ENCODE data around the gene GSG1L.

GSG1L gene

GRCh38 chr16:27860091-27860490 lies 203.4 kb downstream of the GSG1L start:
- no peak for DNase-seq

GRCh38 chr16:27859020-27859419 lies 204.5 kb downstream of the GSG1L start:
- DNase-seq, result no peak

GRCh38 chr16:27853651-27854050 lies 209.9 kb downstream of the GSG1L start:
- DNase-seq, result no peak

GRCh38 chr16:27853101-27853500 lies 210.4 kb downstream of the GSG1L start:
- no peak for DNase-seq

GRCh38 chr16:27852681-27853080 lies 210.8 kb downstream of the GSG1L start:
- no peak for DNase-seq

GRCh38 chr16:27852116-27852515 lies 211.4 kb downstream of the GSG1L start:
- DNase-seq, result no peak

GRCh38 chr16:27851586-27851985 lies 211.9 kb downstream of the GSG1L start:
- no peak for DNase-seq

GRCh38 chr16:27849621-27850020 lies 213.9 kb downstream of the GSG1L start:
- DNase-seq, result no peak

- no peak for DNase-seq
Measured at GRCh38 chr16:27847030-27847550, 216.4 kb downstream of the GSG1L start.

GRCh38 chr16:27844826-27845225 lies 218.7 kb downstream of the GSG1L start:
- no peak for DNase-seq

- DNase-seq, result no peak
Measured at GRCh38 chr16:27843800-27844199, 219.7 kb downstream of the GSG1L start.

GRCh38 chr16:27841911-27842310 lies 221.6 kb downstream of the GSG1L start:
- no peak for DNase-seq

- no peak for DNase-seq
Measured at GRCh38 chr16:27841061-27841801, 222.3 kb downstream of the GSG1L start.

GRCh38 chr16:27840311-27841060 lies 223.0 kb downstream of the GSG1L start:
- no peak for DNase-seq

GRCh38 chr16:27839419-27839818 lies 224.1 kb downstream of the GSG1L start:
- DNase-seq, result no peak

GRCh38 chr16:27838536-27839175 lies 224.9 kb downstream of the GSG1L start:
- no peak for DNase-seq

GRCh38 chr16:27829975-27830374 lies 233.5 kb downstream of the GSG1L start:
- no peak for DNase-seq

GRCh38 chr16:27828671-27829070 lies 234.8 kb downstream of the GSG1L start:
- DNase-seq, result no peak

GRCh38 chr16:27827765-27828164 lies 235.7 kb downstream of the GSG1L start:
- DNase-seq, result no peak

GRCh38 chr16:27826893-27827289 lies 236.6 kb downstream of the GSG1L start:
- DNase-seq, result no peak

GRCh38 chr16:27826081-27826892 lies 237.2 kb downstream of the GSG1L start:
- no peak for DNase-seq
